HS-27A (cell line): ENCODE measurements around the gene ZNF341.

ENCODE experiments used
- DNase-seq: peaks from one replicate; pipeline ENCODE4 v3.0.0-alpha.2; 2012; ENCODE audit warnings: low read depth, missing footprints

The ZNF341 gene

GRCh38 chr20:33702861-33703260 lies 28.9 kb upstream of the ZNF341 start:
- DNase-seq, result no peak

DNA sequence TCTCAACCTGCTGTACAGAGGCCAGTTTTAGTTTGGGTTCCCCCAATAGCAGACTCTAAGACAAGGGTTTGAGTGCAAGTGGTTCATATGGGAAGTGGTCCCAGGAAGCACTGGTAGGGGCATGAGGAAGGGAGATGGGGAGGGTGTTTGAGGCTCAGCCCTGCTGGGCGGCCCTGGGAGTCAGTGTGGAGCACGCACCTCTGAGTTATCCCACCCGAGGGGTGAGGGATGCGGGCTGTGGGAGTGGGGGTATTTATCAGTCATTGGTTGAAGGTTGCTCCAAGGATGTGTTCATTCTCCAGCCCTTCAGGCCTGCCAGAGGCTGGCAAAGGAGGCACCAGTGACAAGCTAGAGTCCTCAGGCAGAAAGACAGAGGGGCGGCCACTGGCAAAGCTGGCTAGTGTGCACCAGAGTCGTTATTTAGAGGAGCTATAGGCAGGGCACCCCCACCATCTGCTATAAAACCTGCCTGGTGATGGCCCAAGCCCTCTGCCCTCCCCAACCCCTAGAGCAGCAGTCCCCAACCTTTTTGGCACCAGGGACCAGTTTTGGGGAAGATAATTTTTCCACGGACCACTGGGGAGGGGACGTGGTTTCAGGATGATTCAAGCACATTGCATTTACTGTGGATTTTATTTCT lies 28.2 kb upstream of the ZNF341 start:
- no peak for DNase-seq

DNA sequence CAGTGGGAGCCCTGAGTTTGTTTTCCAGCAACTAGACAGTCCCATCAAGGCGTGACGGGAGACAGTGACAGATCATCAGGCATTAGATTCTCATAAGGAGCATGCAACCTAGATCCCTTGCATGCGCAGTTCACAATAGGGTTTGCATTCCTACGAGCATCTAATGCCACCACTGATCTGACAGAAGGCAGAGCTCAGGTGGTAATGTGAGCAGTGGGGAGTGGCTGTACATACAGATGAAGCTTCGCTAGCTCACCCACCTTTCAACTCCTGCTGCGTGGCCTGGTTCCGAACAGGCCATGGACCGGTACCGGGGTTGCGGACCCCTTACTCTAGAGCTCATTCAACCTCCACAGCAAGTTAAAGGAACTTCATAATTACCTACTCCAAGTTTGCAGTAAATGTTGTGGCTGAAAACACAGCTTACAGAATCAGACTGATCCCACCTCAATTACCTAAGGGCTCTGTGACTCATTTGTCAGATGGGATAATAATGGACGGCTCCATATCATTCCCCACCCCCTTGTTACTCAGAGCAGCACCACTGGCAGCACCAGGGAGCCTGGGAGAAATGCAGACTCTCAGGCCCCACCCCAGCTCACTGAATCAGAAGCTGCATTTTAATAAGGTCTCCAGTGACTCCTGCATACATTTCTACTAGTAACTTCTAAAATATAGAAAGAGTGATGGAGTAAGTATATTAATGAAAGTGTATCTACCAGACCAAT lies 27.4 kb upstream of the ZNF341 start:
- no peak for DNase-seq

GRCh38 chr20:33707668-33708067 lies 24.1 kb upstream of the ZNF341 start:
- DNase-seq, result no peak

GRCh38 chr20:33709398-33709797 lies 22.4 kb upstream of the ZNF341 start:
- DNase-seq, result no peak

- no peak for DNase-seq
These were observed 21.8 kb upstream of the ZNF341 start for GRCh38 chr20:33709905-33710541.

DNA sequence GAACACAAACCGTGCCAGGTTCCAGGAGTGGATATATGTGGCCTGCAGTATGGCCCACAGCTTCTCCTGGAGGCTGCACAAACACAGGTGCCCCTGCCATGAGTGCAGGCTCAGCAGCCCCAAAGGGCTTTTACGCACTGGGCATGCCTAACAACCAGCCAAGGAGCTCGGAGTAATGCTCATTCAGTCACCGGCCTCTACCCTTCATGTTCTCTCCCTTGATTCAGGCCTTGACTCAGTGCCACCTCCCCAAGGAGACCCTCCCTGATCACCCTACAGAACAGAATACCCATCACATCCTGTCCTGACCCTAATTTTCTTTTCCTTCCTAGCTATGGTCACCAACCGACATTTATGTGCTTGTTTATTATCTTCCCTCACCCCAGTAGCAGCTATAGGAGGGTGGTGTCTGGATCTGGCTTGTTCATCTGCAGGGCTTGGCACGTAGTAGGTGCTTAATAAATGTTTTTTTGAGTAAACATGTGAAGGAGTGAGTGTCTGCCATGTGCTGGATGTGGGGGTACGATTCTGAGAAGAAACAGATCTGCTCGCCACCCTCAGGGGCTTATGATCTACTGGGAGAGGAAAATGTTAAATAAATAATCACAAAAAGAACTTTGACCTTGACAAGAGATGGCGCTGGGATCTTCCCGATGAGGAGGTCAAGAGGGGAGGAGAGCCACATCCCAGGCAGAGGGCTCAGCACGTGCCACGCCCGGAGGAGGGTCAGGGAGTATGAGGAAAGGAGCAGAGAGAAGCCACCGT lies 20.9 kb upstream of the ZNF341 start:
- no peak for DNase-seq

DNA sequence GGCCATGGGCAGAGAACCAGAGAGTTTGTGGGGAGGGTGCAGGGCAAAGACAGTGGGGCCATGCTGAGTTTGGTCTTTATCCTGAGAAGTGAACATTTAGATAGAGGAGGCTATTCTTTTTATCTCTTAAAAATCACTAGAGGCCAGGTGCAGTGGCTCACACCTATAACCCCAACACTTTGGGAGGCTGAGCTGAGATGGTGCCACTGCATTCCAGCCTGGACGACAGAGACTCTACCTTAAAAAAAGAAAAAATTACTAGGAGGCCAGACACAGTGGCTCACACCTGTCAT lies 20.4 kb upstream of the ZNF341 start:
- no peak for DNase-seq

DNA sequence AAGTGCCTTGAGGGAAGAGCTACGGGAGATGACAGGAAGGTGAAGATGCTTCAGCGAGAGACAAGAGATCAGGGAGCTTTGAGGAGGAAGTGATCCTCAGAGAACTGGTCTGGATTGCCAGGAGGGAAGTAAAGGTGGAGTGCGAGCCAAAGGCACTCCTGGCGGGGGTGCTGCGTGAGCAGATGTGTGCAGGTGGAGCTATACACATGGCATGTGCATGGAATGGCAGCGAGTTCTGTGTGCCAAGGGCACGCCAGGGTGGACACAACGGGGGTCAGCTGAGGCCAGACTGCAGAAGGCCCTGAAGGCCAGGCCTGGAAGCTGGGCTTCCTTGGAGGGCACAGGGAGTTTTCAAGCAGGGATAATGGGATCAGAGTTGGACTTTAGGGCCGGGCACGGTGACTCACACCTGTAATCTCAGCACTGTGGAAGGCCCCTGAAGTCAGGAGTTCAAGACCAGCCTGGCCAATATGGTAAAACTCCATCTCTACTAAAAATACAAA lies 17.9 kb upstream of the ZNF341 start:
- DNase-seq, result no peak

- DNase-seq, result no peak
These were observed 15.3 kb upstream of the ZNF341 start for GRCh38 chr20:33716498-33716897.

DNA sequence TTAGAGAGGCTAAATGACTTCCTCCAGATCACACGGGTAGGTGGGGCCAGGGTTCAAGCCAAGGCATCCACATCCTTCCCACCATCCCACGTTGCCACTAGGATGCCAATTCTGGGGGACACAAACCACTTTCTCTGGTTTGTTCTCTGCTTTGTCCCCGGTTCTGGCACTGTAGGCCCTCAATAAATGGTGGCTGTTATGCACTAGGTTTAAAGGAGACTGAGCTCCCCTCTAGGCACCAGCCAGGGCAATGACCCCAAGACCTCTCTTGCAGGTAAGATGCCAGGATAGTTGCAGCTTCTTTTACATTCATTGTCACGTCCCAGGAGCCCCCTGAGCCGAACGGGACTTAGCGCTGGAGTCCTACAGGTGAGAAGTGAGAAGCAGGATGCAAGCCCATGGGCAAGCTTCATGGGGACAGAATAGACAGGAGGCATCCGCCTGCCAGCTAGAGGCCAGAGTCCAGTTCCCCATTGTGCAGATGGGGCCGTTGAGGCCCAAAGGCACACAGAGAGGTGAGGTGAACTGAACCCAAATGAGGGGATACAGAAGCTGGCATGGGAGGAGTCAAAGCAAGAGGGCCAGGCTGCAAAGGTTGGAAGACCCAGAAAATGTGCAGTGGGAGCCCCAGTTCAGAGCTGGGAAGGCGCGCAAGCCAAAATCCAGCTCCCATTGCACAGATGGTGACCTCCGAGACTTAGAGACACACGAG lies 12.4 kb upstream of the ZNF341 start:
- DNase-seq, result no peak

DNA sequence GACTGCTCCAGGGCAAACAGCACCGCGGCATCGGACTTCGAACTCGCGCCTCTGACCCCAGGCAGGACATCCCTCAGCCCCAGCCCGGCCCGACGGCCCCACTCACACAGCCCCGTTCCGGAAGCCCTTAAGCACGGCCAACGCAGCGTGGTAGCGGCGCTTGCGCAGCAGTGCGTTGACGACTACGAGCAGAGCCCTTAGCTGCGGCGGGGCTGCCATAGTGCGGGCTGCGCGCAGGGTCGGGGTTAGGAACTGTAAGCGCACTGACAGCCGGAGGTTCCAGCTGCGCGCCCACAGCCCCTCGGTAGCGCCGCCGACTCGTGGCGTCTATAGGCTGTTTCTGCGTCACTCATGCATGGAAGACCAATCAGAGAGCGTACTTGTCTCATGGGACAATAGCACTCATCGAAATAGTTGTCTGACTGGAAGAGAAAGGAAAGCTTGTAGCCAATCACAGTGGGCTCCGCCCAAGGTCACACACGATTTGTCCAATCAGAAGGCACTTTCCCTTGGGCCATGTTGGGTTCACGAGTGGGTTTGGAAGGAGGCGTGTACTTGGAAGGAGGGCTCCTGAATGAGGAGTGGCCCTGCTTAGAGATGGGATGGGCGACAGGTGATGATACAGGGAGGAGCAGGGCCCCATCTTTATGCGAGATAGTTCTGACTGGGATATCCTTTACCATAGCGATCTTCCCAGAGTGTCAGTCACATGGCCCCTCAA lies 11.6 kb upstream of the ZNF341 start, which contains the start of gene PXMP4:
PXMP4 (minus strand) TSS at position 322 of the 721 bp plus-strand sequence; CDS start at position 219, 103 bp downstream.
- peak; percentile 87 for DNase-seq

DNA sequence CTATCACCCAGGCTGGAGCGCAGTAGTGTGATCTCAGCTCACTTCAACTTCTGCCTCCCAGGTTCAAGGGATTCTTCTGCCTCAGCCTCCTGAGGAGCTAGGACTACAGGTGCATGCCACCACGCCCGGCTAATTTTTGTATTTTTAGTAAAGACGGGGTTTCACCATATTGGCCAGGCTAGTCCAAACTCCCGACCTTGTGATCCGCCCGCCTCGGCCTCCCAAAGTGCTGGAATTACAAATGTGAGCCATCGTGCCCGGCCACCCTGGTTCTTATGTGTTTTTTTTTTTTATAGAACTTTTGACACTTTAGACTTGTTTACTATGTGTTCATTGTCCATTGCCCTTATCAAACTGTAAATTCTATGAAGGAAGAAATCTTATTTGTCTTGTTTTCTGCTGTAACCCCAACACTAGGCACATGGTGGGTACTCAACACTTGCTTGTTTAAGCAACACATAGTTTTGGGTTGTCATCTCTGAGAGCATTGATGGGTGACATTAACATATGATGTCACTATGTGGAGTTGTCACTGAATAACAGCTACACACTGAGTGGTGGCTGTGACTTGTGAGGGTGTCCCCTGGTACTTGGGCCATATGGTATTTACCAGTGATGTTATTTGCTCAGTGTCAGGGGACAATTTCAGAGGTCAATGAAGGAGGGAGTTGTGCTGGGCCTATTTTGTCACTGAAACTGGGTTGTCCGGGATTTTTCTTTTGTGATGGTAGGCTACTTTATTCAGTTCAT lies 10.2 kb upstream of the ZNF341 start:
- no peak for DNase-seq

DNA sequence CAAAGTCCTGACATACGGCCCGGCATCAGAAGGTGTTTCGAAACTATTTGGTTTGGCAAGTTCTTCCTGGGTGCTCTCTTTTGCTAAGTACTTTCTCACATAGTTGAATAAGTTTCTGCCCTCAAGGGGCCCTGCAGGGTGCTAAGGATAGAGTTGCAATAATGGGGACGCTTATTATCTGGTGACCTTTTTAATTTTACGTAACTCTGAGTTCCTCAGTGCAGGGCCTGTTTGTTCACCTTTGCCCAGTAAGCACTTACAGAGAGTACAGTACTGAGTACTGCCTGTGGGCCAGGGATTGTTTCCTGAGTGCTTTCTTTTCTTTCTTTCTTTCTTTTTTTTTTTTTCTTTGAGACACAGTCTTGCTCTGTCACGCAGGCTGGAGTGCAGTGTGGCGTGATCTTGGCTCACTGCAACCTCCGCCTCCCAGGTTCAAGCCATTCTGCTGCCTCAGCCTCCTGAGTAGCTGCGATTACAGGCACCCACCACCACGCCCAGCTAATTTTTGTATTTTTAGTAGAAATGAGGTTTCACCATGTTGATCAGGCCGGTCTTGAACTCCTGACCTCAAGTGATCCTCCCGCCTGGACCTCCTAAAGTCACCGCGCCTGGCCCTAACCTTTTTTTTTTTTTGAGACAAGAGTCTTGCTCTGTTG lies 7.2 kb upstream of the ZNF341 start:
- DNase-seq, result no peak

- DNase-seq, result no peak
These were observed 6.1 kb upstream of the ZNF341 start for GRCh38 chr20:33725607-33726264.

DNA sequence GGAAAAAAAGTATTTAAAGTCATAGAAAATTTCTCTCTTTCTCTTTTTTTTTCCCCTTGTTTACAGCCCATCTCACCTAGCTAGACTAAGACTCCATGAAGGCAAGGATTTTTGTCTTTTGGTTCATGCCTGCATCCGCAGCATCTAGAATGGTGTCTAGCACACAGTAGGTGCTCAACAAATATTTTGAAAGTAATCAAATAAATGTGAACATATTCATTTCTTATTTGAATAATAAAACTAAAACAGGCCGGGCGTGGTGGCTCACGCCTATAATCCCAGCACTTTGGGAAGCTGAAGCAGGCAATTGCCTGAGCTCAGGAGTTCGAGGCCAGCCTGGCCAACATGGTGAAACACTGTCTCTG lies 4.7 kb upstream of the ZNF341 start:
- no peak for DNase-seq

GRCh38 chr20:33727806-33728205 lies 4.0 kb upstream of the ZNF341 start:
- no peak for DNase-seq

GRCh38 chr20:33728463-33728862 lies 3.3 kb upstream of the ZNF341 start:
- DNase-seq, result no peak

GRCh38 chr20:33729101-33729500 lies 2.7 kb upstream of the ZNF341 start:
- no peak for DNase-seq
